Upper lobe of right lung (tissue), 1 donor: ENCODE data around the gene PDE3A. TPM values are rescaled to one million over a fixed set of nuclear protein-coding genes. Genes with fewer than 3 reads are reported as not detected.

Source experiments
- ATAC-seq: fragments of 200-7000 bp; cut with Tn5 transposase; one replicate; pipeline ENCODE4 v1.9.1; 2020; ENCODE audit warnings: mild to moderate bottlenecking, moderate library complexity
- DNase-seq: peaks from one replicate; pipeline ENCODE4 v3.0.0-alpha.2; 2020
- H3K27ac ChIP-seq: fragments of 200-600 bp; one replicate; pipeline ENCODE4 v1.8.0; 2022
- H3K27me3 ChIP-seq: fragments of 200-600 bp; one replicate; pipeline ENCODE4 v1.8.0; 2022; ENCODE audit warnings: mild to moderate bottlenecking
- H3K36me3 ChIP-seq: fragments of 200-600 bp; one replicate; pipeline ENCODE4 v1.8.0; 2022
- H3K4me1 ChIP-seq: fragments of 200-600 bp; one replicate; pipeline ENCODE4 v1.8.0; 2022
- H3K4me3 ChIP-seq: fragments of 200-600 bp; one replicate; pipeline ENCODE4 v1.8.0; 2022; ENCODE audit warnings: mild to moderate bottlenecking
- H3K9me3 ChIP-seq: fragments of 200-600 bp; one replicate; pipeline ENCODE4 v1.8.0; 2022
- intact Hi-C: fragments of 100-400 bp; cut with DNase I; formaldehyde crosslinking; loops from one replicate; pipeline ENCODE4 v1.11.0; 2022
- total RNA-seq: library from RNA; stranded (reverse); fragmentation: NEBNext Ultra II Directional; extraction: Animal tissue kit (Norgen Biotek cat#: 25700); gene quantifications from one replicate; pipeline ENCODE4 v1.2.1, GENCODE V29; 2021
- TF ChIP-seq, protein P1 (sequence below): fragments of 200-600 bp; IDR thresholded peaks from one replicate; pipeline ENCODE4 v1.8.0; 2022; ENCODE audit warnings: antibody characterized with exemption
- donor health status: DM: no; HTN: yes; CAD: no; lungs with severe emphysema.

The PDE3A gene
- total RNA-seq, 1 donor from 2014 or later, result 8.4 TPM

DNA sequence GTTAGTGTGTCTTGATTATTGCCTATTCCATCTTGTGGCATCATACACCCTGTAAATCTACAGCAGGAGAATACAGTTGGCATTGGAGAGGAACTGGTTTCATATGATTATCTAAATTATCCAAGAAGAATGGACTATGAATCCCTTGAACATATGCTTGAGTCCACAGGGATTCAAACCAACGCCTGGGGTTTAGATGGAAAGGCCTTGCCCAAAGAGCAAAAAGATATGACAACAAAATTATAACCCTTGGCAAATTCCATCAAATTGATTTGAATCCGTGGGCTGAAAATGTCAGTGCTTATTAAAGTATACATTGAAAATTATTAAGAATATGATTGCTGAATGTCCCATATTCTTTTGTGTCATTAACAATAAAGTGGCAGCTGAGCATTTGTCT, 108.2 kb downstream of the PDE3A start:
- H3K4me3 ChIP-seq, result no peak overlapping the region
- H3K4me1 ChIP-seq, result no peaks in the 10 kb centered on the region
- intact Hi-C loops, result no loop called here
- ATAC-seq (no peak), DNase-seq (no peak)
- H3K9me3 ChIP-seq, result no peaks in the 10 kb centered on the region
- H3K36me3 ChIP-seq, result no peaks in the 10 kb centered on the region
- no peaks in the 10 kb centered on the region for H3K27me3 ChIP-seq
- TF ChIP-seq, protein P1, sequence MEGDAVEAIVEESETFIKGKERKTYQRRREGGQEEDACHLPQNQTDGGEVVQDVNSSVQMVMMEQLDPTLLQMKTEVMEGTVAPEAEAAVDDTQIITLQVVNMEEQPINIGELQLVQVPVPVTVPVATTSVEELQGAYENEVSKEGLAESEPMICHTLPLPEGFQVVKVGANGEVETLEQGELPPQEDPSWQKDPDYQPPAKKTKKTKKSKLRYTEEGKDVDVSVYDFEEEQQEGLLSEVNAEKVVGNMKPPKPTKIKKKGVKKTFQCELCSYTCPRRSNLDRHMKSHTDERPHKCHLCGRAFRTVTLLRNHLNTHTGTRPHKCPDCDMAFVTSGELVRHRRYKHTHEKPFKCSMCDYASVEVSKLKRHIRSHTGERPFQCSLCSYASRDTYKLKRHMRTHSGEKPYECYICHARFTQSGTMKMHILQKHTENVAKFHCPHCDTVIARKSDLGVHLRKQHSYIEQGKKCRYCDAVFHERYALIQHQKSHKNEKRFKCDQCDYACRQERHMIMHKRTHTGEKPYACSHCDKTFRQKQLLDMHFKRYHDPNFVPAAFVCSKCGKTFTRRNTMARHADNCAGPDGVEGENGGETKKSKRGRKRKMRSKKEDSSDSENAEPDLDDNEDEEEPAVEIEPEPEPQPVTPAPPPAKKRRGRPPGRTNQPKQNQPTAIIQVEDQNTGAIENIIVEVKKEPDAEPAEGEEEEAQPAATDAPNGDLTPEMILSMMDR, result no peak
- H3K27ac ChIP-seq, result no peak overlapping the region

DNA sequence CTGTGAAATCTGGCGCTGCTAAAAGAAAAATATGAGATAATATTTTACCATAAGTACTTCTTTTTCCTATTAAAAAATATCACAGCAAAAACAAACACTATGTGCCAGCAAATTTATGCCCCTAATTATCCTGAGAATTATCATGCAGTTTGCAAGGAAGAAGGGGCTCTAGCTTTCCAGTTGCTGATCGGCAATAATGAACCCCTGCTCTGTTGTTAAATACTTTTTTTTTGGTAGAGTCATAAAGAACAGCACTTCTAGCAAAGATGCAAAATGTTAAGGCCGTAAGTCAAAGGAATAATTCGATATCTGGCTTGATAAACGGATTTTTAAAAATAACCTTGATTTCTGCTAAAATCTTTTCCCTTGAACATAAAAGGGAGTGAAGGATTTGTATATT, 108.9 kb downstream of the PDE3A start:
- ATAC-seq, result no peak
- TF ChIP-seq, protein P1, result no peak
- no peaks in the 10 kb centered on the region for H3K27me3 ChIP-seq
- H3K36me3 ChIP-seq, result no peaks in the 10 kb centered on the region
- H3K4me3 ChIP-seq, result no peak overlapping the region
- H3K27ac ChIP-seq, result no peak overlapping the region
- DNase-seq, result no peak
- H3K9me3 ChIP-seq, result no peaks in the 10 kb centered on the region
- no peaks in the 10 kb centered on the region for H3K4me1 ChIP-seq
- intact Hi-C loops, result no loop called here

DNA sequence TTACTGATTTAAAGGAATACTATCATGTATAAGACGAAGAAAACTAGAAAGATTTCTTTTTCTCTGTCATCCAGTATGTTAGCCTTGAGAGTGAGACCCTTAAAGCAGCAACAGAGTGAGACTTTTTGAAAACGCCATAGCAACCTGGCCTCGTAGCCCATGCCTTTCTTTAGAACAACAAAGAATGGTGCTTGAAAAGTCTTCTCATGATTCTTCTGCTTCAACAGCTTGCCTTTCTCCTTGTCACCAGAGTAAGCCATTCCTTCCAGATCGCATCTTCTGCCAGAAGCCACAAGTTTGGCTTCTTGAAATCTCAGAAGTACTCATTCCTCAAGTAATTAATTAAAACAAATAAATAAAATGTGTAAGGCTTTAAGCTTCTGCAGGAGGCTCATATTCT, 109.3 kb downstream of the PDE3A start:
- no peak overlapping the region for H3K4me3 ChIP-seq

DNA sequence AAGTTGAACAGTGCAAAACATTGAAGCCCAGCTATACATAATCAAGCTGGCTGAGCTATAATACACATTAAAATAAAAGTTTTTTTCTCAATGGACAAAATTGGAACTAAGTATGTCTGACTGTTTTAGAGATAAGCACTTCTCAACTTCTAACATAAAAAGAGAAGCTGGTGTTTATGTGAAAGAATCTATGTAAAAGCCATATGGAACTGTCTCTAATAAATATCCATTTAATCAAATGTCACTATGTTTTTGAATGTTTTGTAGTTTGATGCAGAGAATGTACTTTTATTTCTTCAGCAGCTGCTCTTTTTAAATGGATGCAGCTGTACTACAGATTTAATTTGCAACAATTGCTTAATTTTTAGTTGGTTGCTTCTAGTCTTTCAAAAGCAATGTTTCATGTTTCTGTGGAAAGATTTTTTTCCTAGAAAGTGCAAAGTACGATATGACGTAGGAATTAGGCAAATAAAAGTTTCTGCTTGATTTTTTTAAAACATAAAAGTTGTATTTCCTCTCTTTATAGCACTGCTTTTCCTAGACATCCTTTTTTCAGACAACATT, 114.2 kb downstream of the PDE3A start:
- no peaks in the 10 kb centered on the region for H3K36me3 ChIP-seq
- H3K9me3 ChIP-seq, result no peaks in the 10 kb centered on the region
- no peaks in the 10 kb centered on the region for H3K27me3 ChIP-seq
- no peak overlapping the region for H3K4me3 ChIP-seq
- no peak for DNase-seq
- intact Hi-C loops, result no loop called here
- H3K27ac ChIP-seq, result no peak overlapping the region
- ATAC-seq, result no peak
- H3K4me1 ChIP-seq, result no peaks in the 10 kb centered on the region
- TF ChIP-seq, protein P1, result no peak

More for the DNA sequence above, 109.3 kb downstream of the PDE3A start:
- DNase-seq, result no peak
- TF ChIP-seq, protein P1, result no peak
- Histone ChIP-seq H3K27me3 (no peaks in the 10 kb centered on the region), H3K27ac (no peak overlapping the region), H3K9me3 (no peaks in the 10 kb centered on the region), H3K36me3 (no peaks in the 10 kb centered on the region), H3K4me1 (no peaks in the 10 kb centered on the region)
- intact Hi-C loops, result no loop called here
- no peak for ATAC-seq

DNA sequence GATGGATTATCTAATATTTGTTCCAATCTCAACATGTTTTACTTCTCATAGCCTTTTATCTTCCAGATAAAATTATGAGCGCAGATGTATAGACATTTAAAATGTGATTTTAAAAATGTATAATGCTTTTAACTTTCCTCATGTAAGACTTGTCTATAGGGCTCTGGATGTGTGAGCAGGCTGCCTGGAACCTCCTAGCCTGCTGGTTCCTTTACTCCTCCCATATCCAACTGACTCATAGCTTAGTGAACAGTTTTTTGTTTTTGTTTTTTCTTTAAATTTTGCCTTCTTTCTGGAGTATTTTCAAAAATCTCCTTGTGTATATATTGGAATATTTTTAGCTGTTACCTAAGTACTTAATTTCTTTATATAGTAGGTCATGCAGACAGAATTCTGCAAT, 115.4 kb downstream of the PDE3A start:
- Histone ChIP-seq H3K27me3 (no peaks in the 10 kb centered on the region), H3K4me1 (no peaks in the 10 kb centered on the region), H3K4me3 (no peak overlapping the region), H3K36me3 (no peaks in the 10 kb centered on the region), H3K9me3 (no peaks in the 10 kb centered on the region), H3K27ac (no peak overlapping the region)
- ATAC-seq (no peak), DNase-seq (no peak)
- intact Hi-C loops, result no loop called here
- TF ChIP-seq, protein P1, result no peak

DNA sequence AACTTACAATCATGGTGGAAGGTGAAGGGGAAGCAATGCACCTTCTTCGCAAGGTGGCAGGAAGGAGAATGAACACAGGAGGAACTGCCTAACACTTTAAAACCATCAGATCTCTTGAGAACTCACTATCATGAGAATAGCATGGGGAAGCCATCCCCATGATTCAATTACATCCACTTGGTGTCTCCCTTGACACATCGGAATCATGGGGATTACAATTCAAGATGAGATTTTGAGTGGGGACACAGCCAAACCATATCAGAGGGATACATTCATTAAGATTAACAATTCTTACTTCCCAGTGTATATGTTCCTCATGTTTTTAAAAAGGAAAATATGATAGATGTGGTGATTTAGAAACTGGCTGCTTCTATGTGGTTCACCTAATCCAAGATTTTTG, 117.9 kb downstream of the PDE3A start:
- no peak for DNase-seq
- no peaks in the 10 kb centered on the region for H3K27me3 ChIP-seq
- ATAC-seq, result no peak
- intact Hi-C loops, result no loop called here
- H3K27ac ChIP-seq, result no peak overlapping the region
- no peaks in the 10 kb centered on the region for H3K36me3 ChIP-seq
- TF ChIP-seq, protein P1, result no peak
- no peaks in the 10 kb centered on the region for H3K4me1 ChIP-seq
- H3K4me3 ChIP-seq, result no peak overlapping the region
- no peaks in the 10 kb centered on the region for H3K9me3 ChIP-seq
